Stimulated activated CD8-positive, alpha-beta memory T cell treated with anti-CD3 and anti-CD28 coated beads, Interleukin-4, amount 100 ng/mL, for 1 hour (primary cell): ENCODE results near the gene ZNF778.

ENCODE experiments used
- DNase-seq, 2 donors: peaks; one replicate each; pipeline ENCODE4 v3.0.0-alpha.2; 2020; ENCODE audit warnings: low read depth in 2 of 2, low spot score in 1 of 2

The ZNF778 gene

DNA sequence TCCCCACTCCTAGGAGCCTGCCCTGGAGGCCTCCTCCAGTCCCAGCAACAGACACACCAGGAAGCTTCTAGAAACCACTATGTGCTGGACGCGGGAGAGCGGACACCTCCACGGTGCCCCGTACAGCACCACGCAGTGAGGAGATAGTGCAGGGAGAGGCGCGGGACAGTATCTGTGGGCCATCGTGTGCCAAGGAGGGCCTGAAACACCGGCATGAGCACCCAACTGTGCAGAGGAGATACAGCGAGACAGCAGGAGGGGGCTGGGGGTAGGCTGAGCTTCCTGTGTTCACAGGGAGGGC lies 57.7 kb downstream of the ZNF778 start:
- no peak for DNase-seq

DNA sequence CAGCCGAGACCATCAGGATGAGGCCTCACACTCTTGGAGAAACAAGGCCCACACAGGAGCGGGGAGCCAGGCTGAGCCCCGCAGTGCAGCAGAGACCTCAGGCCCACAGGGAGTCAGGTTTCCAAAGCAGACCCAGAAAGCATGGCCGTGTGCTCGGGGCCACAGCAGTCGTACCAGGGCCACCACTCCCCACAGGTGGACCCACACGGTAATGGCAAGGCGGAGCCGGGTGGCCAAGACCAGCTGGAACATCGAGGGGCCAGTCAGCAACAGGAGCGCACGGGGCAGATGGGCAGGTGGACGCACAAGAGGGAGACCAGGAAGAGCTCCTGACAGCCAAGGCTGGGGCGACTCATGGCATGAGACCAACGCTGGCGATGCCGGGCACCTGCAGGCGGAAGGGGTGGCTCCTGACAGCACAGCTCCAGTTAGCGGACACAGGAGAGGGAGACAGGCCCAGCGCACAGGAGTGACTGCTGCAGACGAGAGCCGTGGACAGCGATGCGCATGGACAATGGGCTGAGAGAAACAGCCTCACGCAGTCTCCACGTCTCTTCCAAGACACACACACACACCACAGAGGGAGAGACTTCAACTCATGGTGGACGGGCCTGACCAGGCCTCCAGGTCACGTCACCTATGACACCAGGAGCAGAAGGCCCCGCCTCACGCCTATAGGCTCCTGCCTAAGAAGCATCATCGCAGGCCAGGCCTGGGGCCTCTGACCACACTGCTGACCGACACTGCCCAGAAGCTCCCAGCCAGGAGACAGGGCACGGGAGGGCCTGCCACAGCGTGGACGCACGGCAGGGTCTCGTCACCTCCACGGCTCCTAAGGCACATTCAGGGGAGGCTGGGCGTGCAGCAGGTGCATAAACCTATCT lies 58.6 kb downstream of the ZNF778 start:
- no peak for DNase-seq

- DNase-seq: no peak
These were observed 59.5 kb downstream of the ZNF778 start for GRCh38 chr16:89277049-89277448.

GRCh38 chr16:89277641-89278341 lies 60.3 kb downstream of the ZNF778 start:
- no peak for DNase-seq

DNA sequence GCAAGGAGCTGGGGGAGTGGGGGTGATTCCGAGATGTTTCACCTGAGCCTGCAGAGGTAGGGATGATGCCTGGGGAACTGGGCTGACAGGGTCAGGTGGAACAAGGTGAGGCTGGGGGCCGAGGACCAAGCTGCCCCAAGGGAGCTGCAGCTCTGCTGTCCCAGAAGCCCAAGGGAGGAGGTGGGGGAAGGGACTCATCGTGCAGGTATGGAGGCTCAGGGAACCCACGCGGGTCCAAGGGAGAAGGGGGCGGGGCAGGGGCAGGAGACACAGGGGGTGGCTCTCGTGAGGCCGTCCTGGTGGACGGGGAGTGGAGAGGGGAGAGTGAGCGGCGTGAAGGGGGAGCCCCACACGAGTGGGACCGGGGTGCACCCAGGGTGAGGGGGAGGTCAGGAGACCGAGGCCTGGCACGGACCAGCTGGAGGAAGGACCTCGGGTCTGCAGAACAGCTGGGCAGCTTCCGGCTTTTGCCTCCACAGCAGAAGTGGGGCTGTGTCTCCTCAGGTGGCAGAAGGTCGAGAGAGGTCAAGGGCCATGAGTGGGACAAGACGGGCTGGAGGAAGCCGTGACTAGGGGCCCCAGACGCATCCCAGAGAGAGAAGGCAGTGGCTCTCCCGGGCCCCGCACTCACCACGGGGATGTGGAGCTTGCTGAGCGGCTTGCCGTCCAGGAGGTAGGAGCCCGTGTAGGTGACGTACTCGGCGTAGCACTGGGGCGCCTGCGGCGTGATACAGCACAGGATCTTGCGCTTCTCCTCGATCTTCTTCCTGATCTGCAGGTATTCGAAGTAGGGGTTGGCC lies 61.1 kb downstream of the ZNF778 start:
- DNase-seq: no peak

GRCh38 chr16:89279666-89280481 lies 62.4 kb downstream of the ZNF778 start:
- no peak for DNase-seq

DNA sequence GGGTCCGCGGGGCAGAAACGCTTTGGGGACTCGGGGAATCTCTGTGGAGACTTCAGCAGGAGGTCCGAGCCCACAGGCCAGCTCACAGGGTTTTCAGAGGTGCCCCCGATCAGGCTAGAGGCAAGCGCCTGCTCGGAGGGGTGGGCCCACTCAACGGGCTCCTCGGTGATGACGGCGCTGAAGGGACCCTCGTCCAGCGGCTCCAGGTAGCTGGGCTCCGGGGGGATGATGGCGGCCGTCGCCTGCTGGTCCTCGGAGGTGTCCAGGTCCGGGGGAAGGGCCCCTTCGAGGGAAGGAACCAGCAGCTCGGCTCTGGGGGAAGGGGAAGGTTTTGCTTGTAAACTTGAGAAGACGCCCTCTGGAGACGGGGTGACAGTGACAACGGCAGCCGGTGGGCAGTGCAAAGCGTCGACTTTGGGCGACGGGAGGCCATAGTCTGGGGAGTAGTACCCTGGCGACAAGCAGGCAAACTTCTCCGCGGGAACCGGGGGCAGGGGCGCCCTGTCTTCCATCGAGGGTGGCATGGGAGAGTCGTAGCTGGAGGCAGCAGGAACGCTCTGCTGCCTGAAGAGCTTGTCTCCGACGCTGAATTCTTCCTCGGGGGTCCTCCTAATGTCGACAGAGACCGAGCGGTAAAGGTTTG lies 63.2 kb downstream of the ZNF778 start:
- DNase-seq: no peak

GRCh38 chr16:89281189-89281577 lies 63.7 kb downstream of the ZNF778 start:
- DNase-seq: no peak

DNA sequence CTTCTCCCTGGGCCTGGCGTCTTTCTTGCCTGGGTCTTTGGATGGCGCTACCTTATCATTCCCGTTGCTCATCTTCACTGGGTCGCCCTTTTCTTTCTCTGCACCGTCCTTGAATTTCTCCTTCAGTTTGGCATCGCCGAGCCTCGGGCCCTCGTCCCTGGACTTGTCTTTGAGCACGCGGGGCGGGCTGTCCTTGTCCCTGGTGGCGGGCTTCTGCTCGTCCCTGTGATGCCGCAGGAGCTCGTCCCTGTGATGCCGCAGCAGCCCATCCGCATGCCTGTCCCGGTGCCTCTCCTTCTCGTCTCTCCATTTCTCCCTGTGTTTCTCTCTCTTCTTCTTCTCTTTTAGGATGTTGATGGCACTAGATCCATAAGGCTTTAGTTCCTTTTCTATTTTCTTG lies 64.3 kb downstream of the ZNF778 start:
- DNase-seq: no peak

- no peak for DNase-seq
These were observed 65.0 kb downstream of the ZNF778 start for GRCh38 chr16:89282523-89282922.

DNA sequence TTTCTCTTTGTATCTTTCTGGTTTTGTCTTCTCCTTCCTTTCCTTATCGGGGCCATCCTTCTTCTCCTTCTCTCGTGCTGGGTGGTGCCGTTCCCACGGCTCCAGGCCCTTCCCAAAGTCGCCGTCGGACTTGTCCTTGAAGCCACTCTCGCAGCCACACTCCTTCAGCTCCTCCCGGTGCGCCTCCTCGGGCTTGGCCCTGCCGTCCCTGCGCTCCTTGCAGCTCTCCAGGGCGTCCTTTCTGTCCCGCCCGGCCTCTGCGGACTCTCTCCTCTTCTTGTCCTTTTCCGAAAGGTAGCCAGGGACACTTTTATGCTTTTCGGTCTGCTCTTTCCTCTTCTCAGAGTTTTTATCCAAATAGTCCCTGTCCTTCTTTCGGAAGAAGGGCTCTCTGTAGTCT lies 65.9 kb downstream of the ZNF778 start:
- DNase-seq: no peak

DNA sequence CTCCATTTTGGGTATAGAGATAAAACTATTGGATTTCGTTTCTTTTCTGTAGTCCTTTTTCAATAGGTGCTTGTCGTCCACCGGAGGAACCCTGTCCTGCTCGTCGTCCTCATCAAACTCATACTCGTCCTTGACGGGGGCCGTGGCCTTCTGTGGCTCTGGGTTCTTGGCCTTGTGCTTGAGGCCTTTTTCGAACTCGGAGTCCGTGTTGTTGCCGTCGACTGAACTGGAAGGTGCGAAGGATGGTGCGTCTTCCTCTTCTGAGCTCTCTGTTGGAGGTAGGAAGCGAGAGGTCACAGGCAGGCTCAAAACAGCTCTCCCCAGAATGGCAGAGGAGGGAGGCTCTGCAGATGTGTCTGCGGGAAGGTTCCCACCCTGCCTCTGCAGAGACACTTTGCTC lies 67.9 kb downstream of the ZNF778 start:
- no peak for DNase-seq

GRCh38 chr16:89286096-89286495 lies 68.6 kb downstream of the ZNF778 start:
- no peak for DNase-seq
